ENCODE results near the gene TUBB.

TUBB gene

GRCh38 chr6:30686009-30686907, 33.9 kb upstream of the TUBB start, which contains the start of gene PPP1R18:
Gene PPP1R18 (minus strand): TSS chr6:30686645. CDS start chr6:30686018, 627 bp downstream.
- H3K27ac ChIP-seq, result peak within 1 kb of the TSS; percentile 94 to 100 (median 98)

DNA sequence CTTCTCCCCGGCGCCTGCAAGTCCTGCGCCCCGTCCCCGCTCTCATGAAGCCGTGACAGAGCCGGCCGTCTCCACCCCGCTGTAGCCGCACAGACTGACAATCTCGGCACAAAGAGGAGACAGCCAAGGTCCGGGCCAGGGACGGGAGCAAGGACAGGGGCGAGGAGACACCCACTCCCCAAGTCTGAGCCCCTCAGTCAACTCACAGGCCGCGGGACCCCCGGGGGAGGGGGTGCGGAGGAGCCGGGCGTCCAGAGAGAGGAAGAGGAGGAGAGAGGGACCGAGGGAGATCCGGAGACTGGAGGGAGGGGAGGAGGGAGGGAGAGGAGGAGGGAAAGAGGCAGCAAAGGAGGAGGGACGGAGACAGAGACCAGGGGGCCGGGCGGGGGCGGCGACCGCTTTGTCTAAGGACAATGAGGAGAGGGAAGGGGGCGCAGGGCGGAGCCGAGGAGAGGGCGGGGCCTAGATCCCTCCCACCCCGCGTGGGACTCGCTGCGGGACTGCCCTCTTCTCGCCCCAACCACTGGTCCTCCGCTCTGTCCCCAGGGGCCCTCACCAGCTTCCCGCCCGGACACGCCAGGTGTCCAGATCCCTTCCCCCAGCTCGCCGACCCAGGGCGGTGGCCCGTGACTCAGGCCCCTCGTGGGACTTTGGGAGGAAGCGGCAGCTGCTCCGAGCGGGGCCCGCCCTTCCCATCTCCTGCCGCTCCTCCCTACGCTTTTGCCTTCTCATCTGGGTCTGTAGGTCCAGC, 33.1 kb upstream of the TUBB start:
- Histone ChIP-seq H3K4me3 (peak overlapping the region; percentile 51 to 86 (median 74)), H3K27ac (peak overlapping the region; percentile 94 to 100 (median 98))

More at GRCh38 chr6:30686009-30686907, 33.9 kb upstream of the TUBB start, which contains the start of gene PPP1R18:
- H3K4me3 ChIP-seq, result peak within 1 kb of the TSS; percentile 51 to 86 (median 74)

GRCh38 chr6:30687659-30688431, 32.3 kb upstream of the TUBB start:
- Histone ChIP-seq H3K27ac (peak overlapping the region; percentile 80 to 100 (median 98)), H3K4me3 (peak overlapping the region; percentile 51 to 86 (median 74))

- Histone ChIP-seq H3K4me3 (peak overlapping the region in 5 of 7 experiments; percentile 72 to 86 (median 74)), H3K27ac (peak overlapping the region; percentile 6 to 100 (median 98))
Observed at GRCh38 chr6:30688569-30688968, 31.6 kb upstream of the TUBB start.

DNA sequence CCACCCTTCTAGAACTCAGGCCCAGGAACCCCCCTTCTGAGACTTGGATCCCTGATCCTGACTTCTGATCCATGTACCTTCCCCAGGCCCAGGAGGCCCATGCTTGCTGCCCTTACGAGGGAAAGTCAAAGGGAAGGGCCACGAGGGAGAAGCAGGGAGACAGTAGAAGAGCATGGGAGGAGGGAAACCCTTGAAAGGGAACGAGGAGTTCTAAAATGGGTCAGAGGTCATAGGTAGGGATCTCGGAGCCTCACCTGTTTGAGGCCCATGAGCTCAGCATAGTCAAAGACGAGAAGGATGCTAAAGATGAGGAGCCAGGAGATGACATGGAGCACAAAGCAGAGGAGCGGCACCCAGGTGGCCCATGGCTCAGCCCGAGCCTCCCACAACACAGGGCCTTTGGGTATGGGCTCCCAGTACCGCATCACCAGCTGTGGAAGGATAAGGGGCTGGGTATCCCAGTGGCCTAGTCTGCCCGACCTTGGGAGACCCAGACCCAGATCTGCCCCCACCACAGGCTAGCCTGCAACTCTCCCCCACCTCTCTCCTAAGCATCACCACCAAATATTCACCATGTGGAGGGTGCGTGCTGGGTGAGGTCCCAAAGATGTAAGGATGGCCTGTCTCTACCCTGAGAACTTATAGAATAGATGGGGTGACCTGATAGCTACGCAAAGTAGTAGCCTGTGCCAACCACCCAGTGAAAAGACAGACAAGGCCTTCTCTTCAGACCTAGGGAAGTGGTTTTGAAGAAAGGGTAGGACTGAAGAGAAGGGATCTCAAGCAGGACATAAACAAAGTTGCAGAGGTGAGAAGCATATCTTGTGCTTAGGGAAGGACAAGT, 30.9 kb upstream of the TUBB start:
- H3K4me3 ChIP-seq, result no peak overlapping the region
- H3K27ac ChIP-seq, result peak overlapping the region in 20 of 21 experiments; percentile 34 to 100 (median 98)

DNA sequence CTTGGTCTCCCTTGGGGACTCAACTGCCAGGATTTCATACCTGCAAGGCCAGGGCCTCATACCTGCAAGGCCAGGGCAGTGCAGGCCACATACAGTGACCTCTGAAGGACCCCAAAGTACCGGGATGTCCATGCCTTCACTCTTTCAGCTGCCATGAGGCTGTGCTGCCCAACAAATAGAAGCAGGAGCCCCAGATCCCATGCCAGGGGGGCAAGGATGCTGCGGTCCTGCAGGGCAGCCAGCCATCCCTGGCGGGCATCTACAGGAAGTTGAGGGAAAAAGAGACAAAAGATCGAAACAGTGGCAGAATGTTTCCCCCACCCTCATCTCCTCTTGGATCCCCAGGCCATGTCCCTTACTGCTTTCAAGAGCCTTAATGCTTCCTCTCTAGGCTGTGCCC, 30.2 kb upstream of the TUBB start:
- H3K4me3 ChIP-seq, result peak overlapping the region; percentile 48 to 61 (median 56)

GRCh38 chr6:30690403-30691207, 29.5 kb upstream of the TUBB start, which contains the start of gene NRM:
Gene NRM (minus strand): TSS chr6:30690984. CDS start chr6:30690974, 10 bp downstream.
- H3K4me3 ChIP-seq, result peak within 1 kb of the TSS; percentile 48 to 61 (median 56)
- H3K27ac ChIP-seq, result peak within 1 kb of the TSS in 20 of 21 experiments; percentile 12 to 100 (median 98)

More for the DNA sequence above, 30.2 kb upstream of the TUBB start:
- H3K27ac ChIP-seq, result peak overlapping the region in 20 of 21 experiments; percentile 12 to 100 (median 98)

DNA sequence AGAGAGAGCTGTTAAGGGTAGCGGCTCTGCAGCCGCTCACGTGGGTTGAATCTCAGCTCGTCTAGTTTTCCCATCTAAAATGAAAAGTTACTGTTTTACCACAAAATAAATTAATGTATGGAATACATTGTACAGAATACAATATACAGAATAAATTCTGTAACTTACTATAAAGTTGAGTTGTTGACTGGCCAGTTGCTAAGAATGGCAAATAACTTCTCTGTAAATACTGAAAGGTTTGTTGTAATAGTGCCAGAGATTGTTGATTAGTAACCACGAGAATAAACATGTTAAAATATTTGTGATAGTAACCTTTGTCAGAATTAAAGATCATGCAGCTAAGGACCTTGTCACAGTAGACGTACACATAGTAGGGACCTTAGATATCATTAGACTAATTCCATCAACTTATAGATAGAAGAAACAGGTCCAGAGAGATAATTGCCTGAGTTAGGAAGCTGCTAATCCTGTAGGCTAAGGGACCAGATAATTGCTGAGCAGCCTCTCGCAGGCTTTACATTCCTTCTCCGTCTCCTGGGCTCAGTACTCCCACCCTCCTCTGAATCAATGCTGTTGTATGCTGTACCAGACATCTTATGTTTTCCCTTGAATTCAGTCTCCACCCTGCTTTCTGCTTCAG, 28.8 kb upstream of the TUBB start:
- Histone ChIP-seq H3K4me3 (peak overlapping the region; percentile 48 to 61 (median 56)), H3K27ac (peak overlapping the region in 19 of 21 experiments; percentile 12 to 100 (median 97))

DNA sequence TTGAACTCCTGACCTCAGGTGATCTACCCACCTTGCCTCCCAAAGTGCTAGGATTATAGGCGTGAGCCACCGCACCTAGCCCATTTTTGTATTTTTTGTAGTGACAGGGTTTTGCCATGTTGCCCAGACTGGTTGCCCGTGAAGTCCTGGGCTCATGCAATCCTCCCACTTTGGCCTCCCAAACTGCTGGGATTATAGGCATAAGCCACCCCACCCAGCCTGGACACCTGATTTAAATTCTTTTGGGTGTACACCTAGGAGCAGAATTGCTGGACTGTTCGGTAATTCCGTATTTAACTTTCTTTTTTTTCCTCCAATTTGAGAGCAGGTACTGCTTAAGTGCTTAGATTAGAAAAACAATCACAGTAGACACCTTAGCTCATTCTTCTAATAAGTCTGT, 23.7 kb upstream of the TUBB start:
- H3K27ac ChIP-seq, result no peak overlapping the region

DNA sequence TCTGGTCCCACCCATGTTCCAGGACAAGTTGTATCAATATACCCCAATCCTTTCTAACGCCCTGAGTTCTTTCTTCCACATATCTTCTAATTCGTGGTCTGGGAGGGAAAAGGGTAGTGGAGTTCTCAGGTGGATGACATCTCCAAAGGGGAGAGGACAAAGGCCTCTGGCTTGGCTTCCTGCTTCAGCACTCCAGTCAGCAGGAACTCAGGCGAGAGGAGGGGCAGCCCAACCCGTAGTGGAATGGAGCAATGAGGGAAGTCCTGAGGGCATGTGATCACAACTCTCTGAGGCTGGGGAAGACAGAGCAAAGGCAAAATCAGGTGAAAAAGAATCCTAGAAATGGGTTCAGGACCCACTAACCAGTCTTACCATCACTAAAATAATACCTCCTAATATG, 19.8 kb upstream of the TUBB start:
- Histone ChIP-seq H3K27ac (no peak overlapping the region), H3K4me3 (no peak overlapping the region)

More for the DNA sequence above, 23.7 kb upstream of the TUBB start:
- no peak overlapping the region for H3K4me3 ChIP-seq

DNA sequence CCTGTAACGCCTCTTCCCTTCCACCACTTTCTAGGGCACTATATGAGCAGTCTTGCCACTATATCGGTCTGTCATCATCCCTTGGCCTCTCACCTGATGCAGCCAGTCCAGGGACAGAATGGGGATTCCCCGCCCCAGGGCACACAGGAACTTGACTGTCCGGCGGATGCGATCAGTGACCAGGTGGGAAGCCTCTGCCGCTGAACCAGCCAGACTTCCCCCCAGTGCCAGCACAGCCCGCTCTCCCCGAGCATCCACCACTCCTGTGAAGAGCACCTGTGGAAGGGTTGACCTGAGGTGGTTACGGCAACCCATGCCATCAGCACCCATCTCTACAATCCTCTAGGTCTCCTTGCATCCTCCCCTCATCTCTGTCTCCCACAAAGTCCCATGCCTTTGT, 17.1 kb upstream of the TUBB start:
- Histone ChIP-seq H3K27ac (no peak overlapping the region), H3K4me3 (no peak overlapping the region)

DNA sequence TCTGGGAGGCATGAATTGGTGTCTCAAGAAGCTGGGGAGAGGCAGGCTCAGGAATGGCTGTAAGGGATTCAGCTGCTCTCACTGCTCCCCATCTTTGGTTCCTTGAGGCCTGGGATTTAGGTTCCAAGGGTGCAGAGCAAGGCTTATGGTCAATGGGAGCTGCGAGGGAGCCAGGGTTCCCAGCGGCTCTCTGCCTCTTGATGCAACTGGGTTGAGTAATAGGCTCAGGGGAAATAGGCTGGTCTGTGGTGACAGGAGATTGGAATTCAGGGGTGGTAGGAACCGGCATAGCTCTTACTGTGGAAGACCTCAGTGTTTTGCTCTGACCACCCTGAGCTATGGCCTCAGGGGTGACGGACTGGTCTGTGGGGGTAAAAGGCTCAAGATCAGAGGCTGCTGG, 16.3 kb upstream of the TUBB start:
- H3K27ac ChIP-seq, result no peak overlapping the region
- no peak overlapping the region for H3K4me3 ChIP-seq

DNA sequence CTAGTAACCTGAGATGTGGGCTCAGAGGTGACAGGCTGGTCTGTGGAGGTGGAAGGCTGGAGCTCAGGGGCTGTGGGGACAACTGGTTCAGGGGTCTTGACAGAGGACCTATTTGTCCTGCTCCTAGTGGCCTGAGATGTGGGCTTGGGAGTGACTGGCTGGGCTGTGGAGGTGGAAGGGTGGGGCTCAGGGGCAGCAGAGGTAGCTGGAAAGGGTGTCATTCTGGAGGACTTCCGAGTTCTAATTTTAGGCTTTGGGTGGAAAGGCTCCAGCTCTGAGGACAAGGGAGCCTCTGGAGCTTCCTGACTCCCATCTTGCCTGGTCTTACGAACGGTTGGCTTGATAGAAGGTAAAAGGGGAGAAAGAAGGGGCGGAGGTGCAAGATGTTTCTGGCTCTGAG, 14.5 kb upstream of the TUBB start:
- Histone ChIP-seq H3K27ac (peak overlapping the region in 1 of 21 experiments; percentile 65), H3K4me3 (no peak overlapping the region)

GRCh38 chr6:30707281-30707850, 12.8 kb upstream of the TUBB start:
- no peak overlapping the region for H3K4me3 ChIP-seq
- peak overlapping the region in 1 of 21 experiments; percentile 58 for H3K27ac ChIP-seq

- H3K4me3 ChIP-seq, result no peak overlapping the region
- H3K27ac ChIP-seq, result no peak overlapping the region
Observed at GRCh38 chr6:30709101-30709868, 10.9 kb upstream of the TUBB start.

GRCh38 chr6:30711758-30712380, 8.3 kb upstream of the TUBB start:
- H3K4me3 ChIP-seq, result no peak overlapping the region
- H3K27ac ChIP-seq, result peak overlapping the region in 3 of 21 experiments; percentile 20 to 26 (median 24)
